SKM-1 (cell line): ENCODE data around the gene SETD4.

Source experiments
- DNase-seq: peaks from one replicate; lab custom pipeline; 2025; ENCODE audit not compliant: unreplicated experiment; lab: John Stamatoyannopoulos, UW

The SETD4 gene

GRCh38 chr21:36048357-36048756 is 12.0 kb downstream of the SETD4 start:
- DNase-seq: no peak

GRCh38 chr21:36047139-36047538 is 13.2 kb downstream of the SETD4 start:
- DNase-seq: no peak

GRCh38 chr21:36045993-36046392 is 14.3 kb downstream of the SETD4 start:
- no peak for DNase-seq

GRCh38 chr21:36044056-36044455 is 16.3 kb downstream of the SETD4 start:
- DNase-seq: no peak

- no peak for DNase-seq
Measured at GRCh38 chr21:36041910-36042309, 18.4 kb downstream of the SETD4 start.

GRCh38 chr21:36040389-36040788 is 19.9 kb downstream of the SETD4 start:
- DNase-seq: no peak

- DNase-seq: no peak
Measured at GRCh38 chr21:36039861-36040260, 20.5 kb downstream of the SETD4 start.

- DNase-seq: no peak
Measured at GRCh38 chr21:36038701-36039497, 21.4 kb downstream of the SETD4 start.

GRCh38 chr21:36035381-36035791 is 24.9 kb downstream of the SETD4 start:
- DNase-seq: no peak

GRCh38 chr21:36034211-36034913 is 26.0 kb downstream of the SETD4 start:
- no peak for DNase-seq

- DNase-seq: no peak
Measured at GRCh38 chr21:36032647-36033406, 27.5 kb downstream of the SETD4 start.

- DNase-seq: no peak
Measured at GRCh38 chr21:36030581-36031189, 29.6 kb downstream of the SETD4 start.

GRCh38 chr21:36029309-36029708 is 31.0 kb downstream of the SETD4 start:
- no peak for DNase-seq

- DNase-seq: peak; percentile 29
Measured at GRCh38 chr21:36028127-36029069, 31.9 kb downstream of the SETD4 start.

GRCh38 chr21:36027347-36027746 is 33.0 kb downstream of the SETD4 start:
- DNase-seq: no peak

GRCh38 chr21:36024782-36025181 is 35.5 kb downstream of the SETD4 start:
- DNase-seq: no peak

- no peak for DNase-seq
Measured at GRCh38 chr21:36023092-36023480, 37.2 kb downstream of the SETD4 start.

GRCh38 chr21:36022427-36023091 is 37.8 kb downstream of the SETD4 start:
- DNase-seq: no peak

GRCh38 chr21:36021251-36021837 is 39.0 kb downstream of the SETD4 start:
- no peak for DNase-seq
